IPS DF 4.7 (cell line): Measurements from ENCODE around the gene GADD45G.

Experiments
- DNase-seq: peaks from one replicate; pipeline ENCODE4 v3.0.0-alpha.2; 2013; ENCODE audit warnings: low spot score; ENCODE audit errors: extremely low read depth

Gene GADD45G

DNA sequence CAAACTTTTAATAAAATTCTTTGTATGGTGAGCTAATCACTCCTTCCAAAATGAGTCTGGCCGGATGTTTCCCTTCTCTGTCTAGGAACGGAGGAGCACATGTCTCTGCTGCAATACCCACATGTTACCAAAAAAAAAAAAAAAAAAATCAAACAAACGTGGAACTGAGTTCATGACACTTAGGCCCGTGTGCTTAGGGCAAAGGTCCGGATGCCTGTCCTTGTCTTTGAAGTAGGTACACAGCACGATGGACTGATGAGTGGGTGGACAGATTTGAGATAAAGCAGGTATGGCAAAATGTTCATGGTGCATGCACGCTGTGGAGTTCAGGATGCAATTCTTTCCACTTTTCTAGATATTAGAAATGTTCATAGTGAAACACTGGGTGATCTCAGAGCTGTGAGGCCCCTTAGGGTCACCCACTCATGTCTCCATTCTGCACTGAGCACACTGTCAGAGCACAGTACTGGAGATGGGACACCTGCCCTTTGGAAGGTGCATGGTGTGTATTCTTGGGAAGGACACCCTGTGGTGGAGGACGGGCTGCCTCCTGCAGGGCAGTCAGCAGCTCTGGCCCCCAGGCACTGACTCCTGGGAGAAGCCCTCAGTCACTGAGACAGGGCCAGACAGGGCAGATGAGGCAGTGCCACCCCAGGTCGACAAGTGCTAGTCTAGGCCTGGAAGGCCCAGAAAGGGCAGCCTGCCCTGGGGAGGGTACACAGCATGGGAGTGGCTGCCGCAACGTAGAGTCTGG is 43.6 kb downstream of the GADD45G start:
- no peak for DNase-seq

DNA sequence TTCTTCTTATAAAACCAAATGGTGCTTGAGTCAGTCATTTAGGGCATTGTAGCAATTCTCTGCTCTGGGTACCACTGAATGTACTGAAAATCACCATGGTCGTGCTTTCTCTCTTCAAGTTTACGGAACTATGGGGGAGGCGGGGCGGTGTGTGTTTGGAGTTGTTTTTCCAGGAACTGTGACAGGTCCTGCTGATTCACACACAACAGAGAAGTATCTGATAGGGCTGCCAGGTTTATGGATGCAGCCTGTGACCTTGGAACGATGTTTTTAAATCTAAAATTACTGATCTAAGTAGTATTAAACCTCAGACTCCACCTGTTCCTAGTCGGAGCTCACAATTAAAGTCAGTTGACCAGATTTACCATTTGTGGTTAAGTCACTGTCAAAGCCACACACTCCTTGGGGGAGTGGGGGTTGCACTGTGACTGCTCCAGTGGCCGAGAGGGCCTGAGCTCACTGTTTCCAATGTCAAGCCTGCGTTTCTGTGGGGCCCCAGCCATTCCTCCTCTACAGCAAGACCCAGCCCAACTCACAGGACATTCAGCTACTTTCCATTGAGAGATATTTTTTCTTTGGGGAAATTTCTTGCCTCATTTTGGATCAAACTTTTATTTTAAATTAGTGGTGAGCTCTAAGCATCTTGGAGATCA is 44.4 kb downstream of the GADD45G start:
- no peak for DNase-seq

DNA sequence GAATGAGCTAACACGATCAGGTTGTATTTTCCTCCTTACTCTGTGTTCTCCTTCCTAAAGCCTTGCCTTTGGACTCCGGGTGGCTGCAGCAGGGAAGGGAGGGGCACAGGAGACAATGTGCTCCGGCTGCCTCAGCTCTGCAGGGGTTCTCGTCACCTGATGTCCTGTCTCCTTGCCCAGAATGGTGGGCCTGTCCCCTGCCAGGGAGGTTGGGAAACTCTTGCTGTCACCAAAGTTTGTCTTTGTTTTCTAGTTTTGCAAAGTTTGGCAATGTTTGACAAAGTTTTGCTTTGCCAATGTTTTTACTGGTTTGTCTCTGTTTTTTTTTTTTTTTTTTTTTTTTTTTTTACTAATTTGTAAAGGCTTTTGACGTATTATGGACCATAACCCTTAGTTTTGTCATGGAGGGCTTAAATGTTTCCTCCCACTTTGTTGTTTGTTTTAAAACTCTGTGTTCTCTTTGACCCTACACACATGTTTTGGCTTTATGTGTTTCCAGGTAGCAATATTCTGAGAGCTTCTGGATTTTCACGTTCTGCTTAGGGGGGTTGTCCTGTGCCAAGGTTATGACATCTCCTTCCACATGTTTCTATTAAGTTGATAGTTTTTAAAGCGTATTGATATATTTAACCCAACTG is 49.3 kb downstream of the GADD45G start:
- no peak for DNase-seq

DNA sequence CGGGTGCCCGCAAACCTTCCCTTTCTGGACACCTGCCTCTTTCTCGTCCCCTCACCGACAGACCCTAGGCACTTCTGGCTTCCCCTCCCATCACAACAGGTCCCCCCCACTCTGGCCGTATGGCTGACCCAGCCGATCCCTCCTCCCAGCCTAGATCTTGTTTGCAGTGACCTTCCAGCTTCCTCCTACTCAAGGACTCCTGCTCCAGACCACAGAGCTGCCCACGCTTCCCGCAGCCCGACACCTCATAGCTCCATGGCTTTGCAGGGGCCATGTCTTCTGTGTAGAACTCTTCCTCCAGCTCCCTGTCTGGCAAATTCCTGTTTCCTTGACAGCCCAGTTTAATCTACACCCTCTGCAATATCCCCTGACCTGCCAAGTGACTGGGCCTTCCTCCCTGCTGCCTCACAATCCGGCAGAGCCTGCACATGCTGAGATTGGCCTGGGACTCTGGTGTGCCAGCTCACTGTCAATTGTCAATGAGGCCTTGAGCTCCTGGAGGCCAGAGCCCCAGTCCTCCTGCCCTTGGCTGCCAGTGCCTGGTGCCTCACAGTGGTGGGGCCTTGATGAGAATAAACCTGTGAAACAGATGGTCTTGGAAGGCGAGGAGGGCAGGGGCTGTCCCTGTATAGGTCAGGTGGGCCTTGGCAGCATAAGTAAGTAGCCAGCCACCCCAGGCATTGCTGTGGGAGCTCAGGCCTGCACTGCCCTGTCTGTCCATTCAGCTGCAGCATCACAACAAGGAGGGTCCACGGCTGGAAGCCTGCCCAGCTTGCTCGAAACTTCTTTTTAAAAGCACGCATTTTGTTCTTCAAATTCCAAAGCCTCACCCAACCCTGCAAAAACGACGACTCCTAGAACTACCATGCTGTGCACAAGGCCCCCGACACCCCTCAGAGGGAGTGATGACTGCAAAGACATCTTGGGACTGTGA is 50.5 kb downstream of the GADD45G start:
- no peak for DNase-seq
